Forelimb muscle (tissue), 1 donor: ENCODE results near the gene AQP6. TPM values are rescaled to one million over a fixed set of nuclear protein-coding genes. Genes with fewer than 3 reads are reported as not detected.

ENCODE experiments used
- polyA plus RNA-seq: library from polyadenylated mRNA; unstranded; fragments of 120-200 nt; gene quantifications from one replicate; pipeline ENCODE4 v1.2.1, GENCODE V29; 2013; ENCODE audit not compliant: insufficient read length

Gene AQP6
- polyA plus RNA-seq, 1 donor: 0.14 TPM

Other genes with a start within 250 kb of the AQP6 start
- gene TMBIM6, start 231.4 kb upstream of the AQP6 start, polyA plus RNA-seq: 241 TPM
- 42.4 TPM for gene NCKAP5L, start 144.5 kb upstream of the AQP6 start, polyA plus RNA-seq
- 5.6 TPM for gene BCDIN3D, start 129.8 kb upstream of the AQP6 start, polyA plus RNA-seq
- gene FAIM2, start 69.0 kb upstream of the AQP6 start, polyA plus RNA-seq: 7.9 TPM
- not detected for gene AQP2, start 22.2 kb upstream of the AQP6 start, polyA plus RNA-seq
- 0.38 TPM for gene AQP5, start 11.1 kb upstream of the AQP6 start, polyA plus RNA-seq
- gene RACGAP1, start 52.5 kb downstream of the AQP6 start, polyA plus RNA-seq: 20.7 TPM
- 9.1 TPM for gene ASIC1, start 84.6 kb downstream of the AQP6 start, polyA plus RNA-seq
- gene SMARCD1, start 112.4 kb downstream of the AQP6 start, polyA plus RNA-seq: 53.4 TPM
- 68.2 TPM for gene GPD1, start 131.1 kb downstream of the AQP6 start, polyA plus RNA-seq
- 41.6 TPM for gene COX14, start 139.3 kb downstream of the AQP6 start, polyA plus RNA-seq
- gene CERS5, start 194.4 kb downstream of the AQP6 start, polyA plus RNA-seq: 48.7 TPM